Fibroblast of pulmonary artery (primary cell): Measurements from ENCODE around the gene MBL2.

Experiments
- DNase-seq: peaks from one replicate; pipeline ENCODE4 v3.0.0-alpha.2; 2010; ENCODE audit warnings: low read depth
- H3K4me3 ChIP-seq: replicated peaks from 2 replicates; pipeline ENCODE4 v1.5.1; 2011; ENCODE audit warnings: low read depth, mild to moderate bottlenecking, control low read depth, low read length, moderate library complexity
- TF ChIP-seq, protein P1 (sequence below): IDR thresholded peaks from 2 replicates; pipeline ENCODE4 v1.5.1; 2011; ENCODE audit warnings: mild to moderate bottlenecking, control low read depth, low read length, inconsistent platforms; ENCODE audit errors: missing control alignments

The MBL2 gene

DNA sequence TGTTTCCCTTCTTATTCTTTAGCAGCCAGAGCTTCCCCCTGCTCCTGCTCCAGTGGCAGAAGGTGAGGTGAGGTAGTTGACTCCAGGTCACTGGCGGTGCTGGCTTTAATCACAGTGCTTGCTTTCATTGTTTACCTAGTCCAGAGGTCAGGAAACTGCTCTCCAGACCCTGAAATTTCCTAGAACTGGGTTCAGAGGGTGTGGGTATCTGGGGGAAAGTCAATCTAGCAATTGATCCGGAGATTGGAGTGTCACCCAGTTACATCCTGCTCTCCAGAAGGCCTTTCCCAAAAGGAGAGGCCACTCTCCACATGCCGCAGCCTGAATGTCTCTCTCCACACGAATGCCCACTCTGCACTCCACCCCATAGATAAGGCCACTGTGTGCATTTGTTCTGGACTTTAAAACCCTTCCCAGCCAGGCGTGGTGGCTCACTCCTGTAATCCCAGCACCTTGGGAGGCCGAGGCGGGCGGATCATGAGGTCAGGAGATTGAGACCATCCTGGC is 2.1 kb upstream of the MBL2 start:
- H3K4me3 ChIP-seq: no peak overlapping the region
- DNase-seq: no peak
- TF ChIP-seq, protein P1, sequence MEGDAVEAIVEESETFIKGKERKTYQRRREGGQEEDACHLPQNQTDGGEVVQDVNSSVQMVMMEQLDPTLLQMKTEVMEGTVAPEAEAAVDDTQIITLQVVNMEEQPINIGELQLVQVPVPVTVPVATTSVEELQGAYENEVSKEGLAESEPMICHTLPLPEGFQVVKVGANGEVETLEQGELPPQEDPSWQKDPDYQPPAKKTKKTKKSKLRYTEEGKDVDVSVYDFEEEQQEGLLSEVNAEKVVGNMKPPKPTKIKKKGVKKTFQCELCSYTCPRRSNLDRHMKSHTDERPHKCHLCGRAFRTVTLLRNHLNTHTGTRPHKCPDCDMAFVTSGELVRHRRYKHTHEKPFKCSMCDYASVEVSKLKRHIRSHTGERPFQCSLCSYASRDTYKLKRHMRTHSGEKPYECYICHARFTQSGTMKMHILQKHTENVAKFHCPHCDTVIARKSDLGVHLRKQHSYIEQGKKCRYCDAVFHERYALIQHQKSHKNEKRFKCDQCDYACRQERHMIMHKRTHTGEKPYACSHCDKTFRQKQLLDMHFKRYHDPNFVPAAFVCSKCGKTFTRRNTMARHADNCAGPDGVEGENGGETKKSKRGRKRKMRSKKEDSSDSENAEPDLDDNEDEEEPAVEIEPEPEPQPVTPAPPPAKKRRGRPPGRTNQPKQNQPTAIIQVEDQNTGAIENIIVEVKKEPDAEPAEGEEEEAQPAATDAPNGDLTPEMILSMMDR: no peak

DNA sequence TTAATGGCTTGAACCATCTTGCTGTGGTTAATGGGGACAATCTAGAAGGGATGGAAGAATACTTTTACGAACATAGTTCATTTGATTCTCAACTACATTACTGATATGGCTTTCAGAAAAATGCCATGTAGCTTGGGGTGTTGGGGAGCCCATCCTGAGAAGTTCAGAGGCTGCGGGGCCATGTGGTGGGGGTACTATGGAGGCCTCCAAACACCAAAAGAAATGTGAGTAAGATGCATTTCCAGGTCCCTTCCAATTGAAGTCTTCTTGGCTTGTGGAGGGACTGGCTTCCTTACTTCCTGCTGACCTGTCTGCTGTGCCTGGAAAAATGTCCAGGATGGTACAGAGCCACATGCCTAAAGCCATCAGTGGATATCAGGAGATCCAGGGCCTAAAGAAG is 1.6 kb upstream of the MBL2 start:
- TF ChIP-seq, protein P1: no peak
- no peak for DNase-seq
- H3K4me3 ChIP-seq: no peak overlapping the region

DNA sequence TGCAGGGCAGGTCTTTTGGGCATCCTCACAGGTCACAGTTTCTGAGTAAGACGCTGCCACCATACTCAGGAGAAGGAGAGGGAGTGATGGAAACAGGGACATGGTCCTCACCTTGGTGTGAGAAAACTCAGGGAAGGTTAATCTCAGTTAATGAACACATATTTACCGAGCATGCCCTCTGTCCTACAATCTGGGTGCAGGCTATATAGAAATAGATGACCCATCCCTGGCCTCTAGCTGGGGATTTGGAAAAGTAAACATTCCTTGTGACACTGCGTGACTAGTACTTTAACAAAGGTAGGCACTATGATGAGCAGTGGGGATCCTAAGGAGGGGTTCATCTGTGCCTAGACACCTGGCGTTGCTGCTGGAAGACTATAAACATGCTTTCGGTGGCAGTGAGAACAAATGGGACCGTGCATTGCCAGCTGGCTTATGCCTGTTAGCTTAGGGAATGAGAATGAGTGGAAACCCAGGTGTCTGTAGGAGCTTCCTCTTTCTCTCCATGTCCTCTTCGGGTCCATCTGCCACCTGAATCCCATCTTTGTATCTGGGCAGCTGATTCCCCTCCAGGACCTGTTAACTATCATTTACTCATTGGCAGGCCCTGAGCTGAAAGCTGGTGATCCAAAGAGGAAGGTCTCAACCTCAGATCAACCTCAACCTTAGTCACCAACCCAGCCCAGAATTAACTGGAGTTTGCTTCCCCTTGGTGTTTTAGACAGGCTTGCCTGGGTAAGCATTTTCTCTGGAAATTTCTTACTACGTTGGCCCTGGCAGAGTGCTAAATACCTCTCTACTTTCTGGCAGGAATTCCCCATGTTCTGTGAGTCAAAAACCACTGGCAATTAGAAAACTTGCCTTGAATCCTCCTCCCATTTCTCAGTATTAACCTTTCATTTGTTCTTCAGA is 794 bp downstream of the MBL2 start:
- H3K4me3 ChIP-seq: no peak overlapping the region
- TF ChIP-seq, protein P1: no peak
- DNase-seq: no peak

DNA sequence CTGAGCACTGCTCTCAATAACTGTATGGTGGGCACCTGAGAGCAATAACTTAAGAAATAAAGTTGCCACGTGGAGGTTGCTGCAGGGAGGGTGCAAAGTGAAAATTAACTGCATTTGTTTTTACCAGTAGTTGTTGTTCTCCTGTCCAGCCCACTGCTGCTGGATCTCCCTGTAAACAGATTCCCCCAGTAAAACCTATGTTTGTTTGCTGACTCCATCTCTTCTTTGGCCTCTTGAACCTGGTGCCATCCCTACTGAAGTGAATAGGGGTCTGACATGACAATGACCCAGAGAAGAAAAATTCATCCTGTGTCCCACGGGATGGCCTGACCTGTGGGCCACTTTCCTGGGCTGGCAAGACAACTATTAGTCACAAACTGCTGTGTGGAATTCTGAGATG is 1.7 kb downstream of the MBL2 start:
- DNase-seq: no peak
- TF ChIP-seq, protein P1: no peak
- H3K4me3 ChIP-seq: no peak overlapping the region

DNA sequence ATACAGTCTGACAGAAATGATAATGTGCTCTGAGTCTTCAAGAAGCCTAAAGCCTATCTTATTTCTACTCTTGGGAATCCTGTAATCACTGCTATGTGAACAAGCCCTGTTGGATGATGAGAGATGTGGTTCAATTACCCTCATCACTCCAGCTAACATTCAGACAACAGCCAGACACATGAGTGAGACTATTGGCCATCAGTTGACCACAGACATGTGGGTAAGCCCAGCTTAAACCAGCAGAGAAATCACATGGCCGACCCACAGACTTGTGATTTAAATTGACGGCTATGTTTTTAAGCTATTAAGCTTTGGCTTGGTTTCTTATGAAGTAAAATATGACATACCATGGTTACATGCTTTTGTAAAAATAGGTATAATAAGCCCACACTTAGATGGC is 2.6 kb downstream of the MBL2 start:
- TF ChIP-seq, protein P1: no peak
- DNase-seq: no peak

DNA sequence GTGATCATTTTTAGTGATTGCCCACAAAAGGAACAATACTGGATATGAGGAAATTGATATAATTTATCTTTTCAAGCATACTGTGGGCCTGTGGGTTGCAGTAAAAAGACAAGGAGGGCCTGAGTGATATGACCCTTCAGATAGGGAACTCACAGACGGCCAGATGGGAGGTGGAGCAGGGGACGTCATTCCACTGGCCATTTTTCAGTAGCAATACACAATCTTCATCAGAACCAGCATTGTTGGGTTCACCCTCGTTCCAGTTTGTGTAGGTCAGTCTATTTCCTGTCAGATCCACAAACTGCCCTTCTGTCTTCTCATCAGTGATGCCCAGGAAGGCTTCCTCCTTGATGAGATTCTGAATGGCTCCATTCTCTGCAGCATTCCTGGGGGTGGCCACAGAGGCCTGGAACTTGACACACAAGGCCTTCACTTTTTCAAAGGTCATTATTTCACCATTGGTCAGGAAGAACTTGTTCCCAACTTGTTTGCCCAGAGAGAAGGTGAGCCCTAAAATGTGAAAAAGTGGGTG is 4.5 kb downstream of the MBL2 start:
- DNase-seq: no peak
- TF ChIP-seq, protein P1: no peak
- no peak overlapping the region for H3K4me3 ChIP-seq

More for the DNA sequence above, 2.6 kb downstream of the MBL2 start:
- H3K4me3 ChIP-seq: no peak overlapping the region
